Breast epithelium (tissue), 3 donors: ENCODE results near the gene HDAC9.

Experiments
- CTCF ChIP-seq, 3 donors: fragments of 450-650 bp; IDR thresholded peaks; one replicate each; pipeline ENCODE4 v1.5.1; 2016 to 2017; ENCODE audit warnings: antibody characterized with exemption in 3 of 3, mild to moderate bottlenecking in 3 of 3, moderate library complexity in 3 of 3
- POLR2A ChIP-seq: fragments of 450-650 bp; IDR thresholded peaks from one replicate; pipeline ENCODE4 v1.6.1; 2016; ENCODE audit warnings: antibody characterized with exemption, mild to moderate bottlenecking, moderate library complexity

GRCh38 chr7:18521236-18521589 is 25.7 kb downstream of the HDAC9 start:
- no peak for TF ChIP-seq POLR2A
- TF ChIP-seq CTCF (IDR thresholded peaks at IDR 0.05), result no peak
